Activated CD8-positive, alpha-beta T cell treated with anti-CD3 and anti-CD28 coated beads for 36 hours (primary cell): ENCODE measurements around the gene EFEMP1. TPM values are rescaled to one million over a fixed set of nuclear protein-coding genes. Genes with fewer than 3 reads are reported as not detected.

ENCODE experiments used
- ATAC-seq: fragments of 200-7000 bp; cut with Tn5 transposase; one replicate; pipeline ENCODE4 v1.10.0; 2021; ENCODE audit warnings: mild to moderate bottlenecking, moderate library complexity
- CTCF ChIA-PET: fragments of 350-600 bp; sonication (Branson Sonifier 250); formaldehyde crosslinking; loops from one replicate; lab custom pipeline; 2021; ENCODE audit warnings: antibody characterized with exemption; lab: Charles Lee
- POLR2A ChIA-PET: fragments of 350-600 bp; sonication (Branson Sonifier 250); formaldehyde crosslinking; loops from one replicate; lab custom pipeline; 2021; ENCODE audit warnings: antibody characterized with exemption; lab: Charles Lee
- DNase-seq: peaks from one replicate; pipeline ENCODE4 v3.0.0-alpha.2; 2020
- H3K27ac Mint-ChIP-seq: one replicate; pipeline ENCODE4 v1.8.0; 2021; ENCODE audit warnings: mild to moderate bottlenecking, mixed read lengths
- H3K27me3 Mint-ChIP-seq: one replicate; pipeline ENCODE4 v1.8.0; 2021; ENCODE audit warnings: mixed read lengths
- H3K36me3 Mint-ChIP-seq: one replicate; pipeline ENCODE4 v1.8.0; 2021; ENCODE audit warnings: low read depth, mixed read lengths
- H3K4me1 Mint-ChIP-seq: one replicate; pipeline ENCODE4 v1.8.0; 2021; ENCODE audit warnings: low read depth, mixed read lengths
- H3K4me3 Mint-ChIP-seq: one replicate; pipeline ENCODE4 v1.8.0; 2021; ENCODE audit warnings: mild to moderate bottlenecking, moderate library complexity, mixed read lengths
- H3K9me3 Mint-ChIP-seq: one replicate; pipeline ENCODE4 v1.8.0; 2021; ENCODE audit warnings: mixed read lengths
- CTCF ChIP-seq: fragments of 200-600 bp; IDR thresholded peaks from one replicate; pipeline ENCODE4 v1.8.0; 2022; ENCODE audit warnings: antibody characterized with exemption, mild to moderate bottlenecking
- intact Hi-C: fragments of 100-400 bp; cut with micrococcal nuclease; formaldehyde crosslinking; loops from one replicate; pipeline ENCODE4 v1.10.0; 2022
- total RNA-seq, 2 experiments: library from RNA; stranded (reverse); gene quantifications; one replicate each; pipeline ENCODE4 v1.2.3, GENCODE V29; 2021

Gene EFEMP1
- total RNA-seq, 2 experiments from 2014 or later = not detected

- H3K36me3 Mint-ChIP-seq = no peaks in the 10 kb centered on the region
- H3K9me3 Mint-ChIP-seq = no peaks in the 10 kb centered on the region
- H3K27me3 Mint-ChIP-seq = no peaks in the 10 kb centered on the region
- no peak for TF ChIP-seq CTCF
- H3K4me1 Mint-ChIP-seq = no peaks in the 10 kb centered on the region
- ChIA-PET CTCF (no interaction called here), POLR2A (no interaction called here)
- no peak for DNase-seq
- intact Hi-C loops = no loop called here
- no peak overlapping the region for H3K4me3 Mint-ChIP-seq
- H3K27ac Mint-ChIP-seq = no peak overlapping the region
- no peak for ATAC-seq
These were observed 30.9 kb upstream of the EFEMP1 start for GRCh38 chr2:55954306-55955035.

- no peak overlapping the region for H3K4me3 Mint-ChIP-seq
- ChIA-PET POLR2A (no interaction called here), CTCF (no interaction called here)
- no peak overlapping the region for H3K27ac Mint-ChIP-seq
- no peaks in the 10 kb centered on the region for H3K27me3 Mint-ChIP-seq
- DNase-seq = no peak
- ATAC-seq = no peak
- intact Hi-C loops = no loop called here
- no peaks in the 10 kb centered on the region for H3K9me3 Mint-ChIP-seq
- no peaks in the 10 kb centered on the region for H3K36me3 Mint-ChIP-seq
- H3K4me1 Mint-ChIP-seq = no peaks in the 10 kb centered on the region
- TF ChIP-seq CTCF = no peak
These were observed 28.8 kb upstream of the EFEMP1 start for GRCh38 chr2:55952415-55952814.

GRCh38 chr2:55951533-55951932, 28.0 kb upstream of the EFEMP1 start:
- H3K27me3 Mint-ChIP-seq = no peaks in the 10 kb centered on the region
- CTCF ChIA-PET = no interaction called here
- intact Hi-C loops = no loop called here
- no peaks in the 10 kb centered on the region for H3K36me3 Mint-ChIP-seq
- no peak for DNase-seq
- no peak for TF ChIP-seq CTCF
- no peak overlapping the region for H3K27ac Mint-ChIP-seq
- H3K9me3 Mint-ChIP-seq = no peaks in the 10 kb centered on the region
- POLR2A ChIA-PET = no interaction called here
- no peaks in the 10 kb centered on the region for H3K4me1 Mint-ChIP-seq
- ATAC-seq = no peak
- H3K4me3 Mint-ChIP-seq = no peak overlapping the region

GRCh38 chr2:55949613-55950012, 26.0 kb upstream of the EFEMP1 start:
- POLR2A ChIA-PET = no interaction called here
- Mint-ChIP-seq H3K4me1 (no peaks in the 10 kb centered on the region), H3K27ac (no peak overlapping the region), H3K4me3 (no peak overlapping the region), H3K27me3 (no peaks in the 10 kb centered on the region), H3K9me3 (no peaks in the 10 kb centered on the region), H3K36me3 (no peaks in the 10 kb centered on the region)
- DNase-seq = no peak
- intact Hi-C loops = no loop called here
- CTCF ChIA-PET = no interaction called here
- no peak for TF ChIP-seq CTCF
- ATAC-seq = no peak

- TF ChIP-seq CTCF = no peak
- intact Hi-C loops = no loop called here
- H3K4me3 Mint-ChIP-seq = no peak overlapping the region
- POLR2A ChIA-PET = no interaction called here
- ATAC-seq = no peak
- H3K9me3 Mint-ChIP-seq = no peaks in the 10 kb centered on the region
- no peak overlapping the region for H3K27ac Mint-ChIP-seq
- CTCF ChIA-PET = no interaction called here
- H3K4me1 Mint-ChIP-seq = no peaks in the 10 kb centered on the region
- DNase-seq = no peak
- no peaks in the 10 kb centered on the region for H3K27me3 Mint-ChIP-seq
- no peaks in the 10 kb centered on the region for H3K36me3 Mint-ChIP-seq
These were observed 25.6 kb upstream of the EFEMP1 start for GRCh38 chr2:55949211-55949610.
